ENCODE measurements around the gene CCDC85C. TPM values are rescaled to one million over a fixed set of nuclear protein-coding genes. Genes with fewer than 3 reads are reported as not detected.

CCDC85C gene
- total RNA-seq (2021; ENCODE audit: unreplicated experiment): 42.3 TPM
- 32.0 and 36.2 TPM in 2 replicates for polyA plus RNA-seq (2012)
- Bru-seq, nascent RNA: percentile 55 among the genes with signal in this experiment
- BruChase-seq, experiment 1, labeled RNA remaining after a 6-hour chase: percentile 56 among the genes with signal in this experiment
- percentile 54 among the genes with signal in this experiment for BruChase-seq, experiment 2, labeled RNA remaining after a 2-hour chase
- long read RNA-seq, full-length matches to known transcripts: 5 of 61 reads
- long read RNA-seq, partial matches to known transcripts: 0 of 61 reads
- long read RNA-seq, other reads (novel, unspliced or antisense): 56 of 61 reads

- Histone ChIP-seq H3K4me2 (ENCODE audit: low read length) (peak within 1 kb of the TSS; percentile 98), H3K36me3 (ENCODE audit: control insufficient read depth in 1 of 2, insufficient read depth in 2 of 2, low read length in 2 of 2) (no peaks in the 10 kb centered on the region), H3K4me1 (ENCODE audit: control insufficient read depth in 1 of 2, insufficient read depth in 2 of 2, low read length in 2 of 2) (peaks cover 19 to 32% of the 10 kb centered on the region in 2 experiments), H3K9ac (ENCODE audit: low read length) (peak within 1 kb of the TSS; percentile 91), H3K27me3 (ENCODE audit: insufficient read depth, low read length) (no peaks in the 10 kb centered on the region), H4K20me1 (ENCODE audit: insufficient read depth) (no peaks in the 10 kb centered on the region), H3K79me2 (ENCODE audit: insufficient read depth, low read length) (peaks cover 43% of the 10 kb centered on the region), H3K27ac (ENCODE audit: low read depth, low read length) (peak within 1 kb of the TSS; percentile 89), H2AFZ (ENCODE audit: low read depth, low read length, poor library complexity, severe bottlenecking) (no peak within 1 kb of the TSS), H3K4me3 (replicated peaks in 1 of 2; ENCODE audit: low read depth in 1 of 2, low read length in 2 of 2) (peak within 1 kb of the TSS; percentile 83 to 94), H3K9me2 (ENCODE audit: insufficient read depth) (no peaks in the 10 kb centered on the region), H3K9me3 (ENCODE audit: control insufficient read depth in 1 of 2, insufficient read depth in 1 of 2, low read depth in 1 of 2, low read length in 2 of 2) (no peaks in the 10 kb centered on the region)
- DNase-seq (ENCODE audit: low read depth, low spot score): no peak
- intact Hi-C loops (cut with micrococcal nuclease): loop anchor here (2.0 kb wide), 2 partner anchors 25 to 123 kb away; partner anchors contain the start of genes CCNK and SETD3
- ChIA-PET POLR2A (interaction anchor here (0.6 kb wide), 1 partner anchor 24 kb away, joined by 3 read pairs; no protein-coding TSS in a partner anchor), CTCF (interaction anchor here (1.3 kb wide), 1 partner anchor 28 kb away, joined by 8 read pairs; no protein-coding TSS in a partner anchor), RAD21 (ENCODE audit: low non-redundant PET in 1 of 2, low total read pairs in 2 of 2, uncharacterized antibody in 2 of 2, unreplicated experiment in 2 of 2) (no interaction called here)
- TF ChIP-seq POLR2AphosphoS5 (IDR thresholded peaks at IDR 0.05; ENCODE audit: low read depth, low read length) (peak; percentile 52), ZFX (IDR thresholded peaks at IDR 0.05) (peak; percentile 54), MAX (IDR thresholded peaks at IDR 0.05) (peak; percentile 60), FOSL1 (IDR thresholded peaks at IDR 0.05; ENCODE audit: low read depth) (no peak)
- peak; percentile 23 for ATAC-seq
- no TSS peak for BruUV-seq (replicated peaks)
These were observed at the start of gene CCDC85C for GRCh38 chr14:99603471-99604277. Gene CCDC85C, minus strand, starts transcription at chr14:99604207. Its CDS starts 248 bp downstream, at chr14:99603959.

- ChIA-PET RAD21 (ENCODE audit: low non-redundant PET in 1 of 2, low total read pairs in 2 of 2, uncharacterized antibody in 2 of 2, unreplicated experiment in 2 of 2) (no interaction called here), POLR2A (no interaction called here), CTCF (no interaction called here)
- no peak overlapping the region for H2AFZ ChIP-seq (ENCODE audit: low read depth, low read length, poor library complexity, severe bottlenecking)
- H3K36me3 ChIP-seq (ENCODE audit: control insufficient read depth in 1 of 2, insufficient read depth in 2 of 2, low read length in 2 of 2): no peaks in the 10 kb centered on the region
- H3K9me3 ChIP-seq (ENCODE audit: control insufficient read depth in 1 of 2, insufficient read depth in 1 of 2, low read depth in 1 of 2, low read length in 2 of 2): no peaks in the 10 kb centered on the region
- no peak overlapping the region for H3K27ac ChIP-seq (ENCODE audit: low read depth, low read length)
- H3K9ac ChIP-seq (ENCODE audit: low read length): no peak overlapping the region
- intact Hi-C loops (cut with micrococcal nuclease): no loop called here
- no peak overlapping the region for H3K4me3 ChIP-seq (replicated peaks in 1 of 2; ENCODE audit: low read depth in 1 of 2, low read length in 2 of 2)
- no peaks in the 10 kb centered on the region for H3K27me3 ChIP-seq (ENCODE audit: insufficient read depth, low read length)
- H3K4me1 ChIP-seq (ENCODE audit: control insufficient read depth in 1 of 2, insufficient read depth in 2 of 2, low read length in 2 of 2): peaks cover 3 to 4% of the 10 kb centered on the region in 2 experiments; a peak in 1 of 4 replicates
- no peaks in the 10 kb centered on the region for H3K79me2 ChIP-seq (ENCODE audit: insufficient read depth, low read length)
- H3K9me2 ChIP-seq (ENCODE audit: insufficient read depth): no peaks in the 10 kb centered on the region
- no peaks in the 10 kb centered on the region for H4K20me1 ChIP-seq (ENCODE audit: insufficient read depth)
- H3K4me2 ChIP-seq (ENCODE audit: low read length): no peak overlapping the region
- TF ChIP-seq CTCF (IDR thresholded peaks at IDR 0.05 in 2 of 3, conservative IDR thresholded peaks at IDR 0.05 in 1 of 3; ENCODE audit: borderline replicate concordance in 1 of 3, insufficient read depth in 1 of 3, low read depth in 2 of 3, low read length in 2 of 3) (no peak), EGR1 (IDR thresholded peaks at IDR 0.05; ENCODE audit: low read depth) (no peak), CEBPB (IDR thresholded peaks at IDR 0.05; ENCODE audit: low read depth) (no peak), JUND (IDR thresholded peaks at IDR 0.05) (no peak), POLR2A (IDR thresholded peaks at IDR 0.05; ENCODE audit: borderline replicate concordance, extremely low read depth, insufficient read depth, insufficient read length) (no peak)
- BruUV-seq (replicated peaks): no TSS peak
- DNase-seq (ENCODE audit: low read depth, low spot score) (no peak), ATAC-seq (no peak)
These were observed 48.1 kb upstream of the CCDC85C start for GRCh38 chr14:99651953-99652746.

Data from HCT116 (cell line).